Fibroblast of the aortic adventitia (primary cell): ENCODE data around the gene CNTNAP5. TPM values are rescaled to one million over a fixed set of nuclear protein-coding genes. Genes with fewer than 3 reads are reported as not detected.
"Not testable (repeated sequence)": the region's sequence is repeated elsewhere in the genome, so short reads cannot be mapped to it uniquely, and the experiment has no call there.

Experiments used
- DNase-seq: peaks from one replicate; pipeline ENCODE4 v3.0.0-alpha.2; 2010; ENCODE audit warnings: low read depth
- H3K4me3 ChIP-seq: 2 replicates; pipeline ENCODE4 v1.5.1; 2011; ENCODE audit warnings: low read depth, mild to moderate bottlenecking, control low read depth, low read length, moderate library complexity
- total RNA-seq: library from RNA; depleted of rRNA; stranded (reverse); fragments of >200 nt; gene quantifications from 2 replicates; pipeline ENCODE4 v1.2.3, GENCODE V29; 2012; ENCODE audit warnings: low replicate concordance
- TF ChIP-seq, protein P1 (sequence below): IDR thresholded peaks from 2 replicates; pipeline ENCODE4 v1.5.1; 2011; ENCODE audit warnings: mild to moderate bottlenecking, low read length, control low read depth, inconsistent platforms; ENCODE audit not compliant: insufficient read depth

The CNTNAP5 gene
- total RNA-seq, 1 donor = under 0.01 TPM

DNA sequence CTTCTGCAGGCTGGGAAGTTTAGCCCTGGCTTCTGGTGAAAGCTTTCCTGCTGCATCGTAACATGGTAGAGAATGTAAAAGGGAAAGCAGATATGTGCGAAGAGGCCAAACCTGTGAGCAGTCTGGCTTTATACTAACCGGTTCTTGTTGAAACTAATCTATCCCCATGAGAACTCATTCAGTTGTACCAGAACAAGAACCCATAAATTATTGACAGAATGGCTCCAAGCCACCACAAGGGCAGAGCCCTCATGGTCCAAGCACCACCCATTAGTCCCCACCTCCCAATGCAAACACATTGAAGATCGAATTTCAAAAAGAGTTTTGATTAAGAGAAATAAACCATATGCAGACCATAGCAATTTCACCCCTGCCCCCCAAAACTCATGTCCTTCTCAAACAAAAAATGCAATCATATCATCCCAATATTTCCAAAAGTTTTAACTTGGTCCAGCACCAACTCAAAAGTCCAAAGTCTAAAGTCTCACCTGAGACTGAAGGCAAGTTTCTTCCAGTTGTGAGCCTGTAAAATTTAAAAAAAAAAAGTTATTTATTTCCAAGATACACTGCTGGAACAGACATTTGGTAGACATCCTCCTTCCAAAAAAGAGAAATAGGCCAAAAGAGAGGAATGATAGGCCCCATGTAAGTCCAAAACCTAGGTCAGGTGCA, 318.9 kb downstream of the CNTNAP5 start:
- TF ChIP-seq, protein P1, sequence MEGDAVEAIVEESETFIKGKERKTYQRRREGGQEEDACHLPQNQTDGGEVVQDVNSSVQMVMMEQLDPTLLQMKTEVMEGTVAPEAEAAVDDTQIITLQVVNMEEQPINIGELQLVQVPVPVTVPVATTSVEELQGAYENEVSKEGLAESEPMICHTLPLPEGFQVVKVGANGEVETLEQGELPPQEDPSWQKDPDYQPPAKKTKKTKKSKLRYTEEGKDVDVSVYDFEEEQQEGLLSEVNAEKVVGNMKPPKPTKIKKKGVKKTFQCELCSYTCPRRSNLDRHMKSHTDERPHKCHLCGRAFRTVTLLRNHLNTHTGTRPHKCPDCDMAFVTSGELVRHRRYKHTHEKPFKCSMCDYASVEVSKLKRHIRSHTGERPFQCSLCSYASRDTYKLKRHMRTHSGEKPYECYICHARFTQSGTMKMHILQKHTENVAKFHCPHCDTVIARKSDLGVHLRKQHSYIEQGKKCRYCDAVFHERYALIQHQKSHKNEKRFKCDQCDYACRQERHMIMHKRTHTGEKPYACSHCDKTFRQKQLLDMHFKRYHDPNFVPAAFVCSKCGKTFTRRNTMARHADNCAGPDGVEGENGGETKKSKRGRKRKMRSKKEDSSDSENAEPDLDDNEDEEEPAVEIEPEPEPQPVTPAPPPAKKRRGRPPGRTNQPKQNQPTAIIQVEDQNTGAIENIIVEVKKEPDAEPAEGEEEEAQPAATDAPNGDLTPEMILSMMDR = no peak
- DNase-seq = no peak
- no peak overlapping the region for H3K4me3 ChIP-seq

- DNase-seq = no peak
- TF ChIP-seq, protein P1 = no peak
- no peak overlapping the region for H3K4me3 ChIP-seq
Observed at GRCh38 chr2:124347209-124347608, 322.1 kb downstream of the CNTNAP5 start.

DNA sequence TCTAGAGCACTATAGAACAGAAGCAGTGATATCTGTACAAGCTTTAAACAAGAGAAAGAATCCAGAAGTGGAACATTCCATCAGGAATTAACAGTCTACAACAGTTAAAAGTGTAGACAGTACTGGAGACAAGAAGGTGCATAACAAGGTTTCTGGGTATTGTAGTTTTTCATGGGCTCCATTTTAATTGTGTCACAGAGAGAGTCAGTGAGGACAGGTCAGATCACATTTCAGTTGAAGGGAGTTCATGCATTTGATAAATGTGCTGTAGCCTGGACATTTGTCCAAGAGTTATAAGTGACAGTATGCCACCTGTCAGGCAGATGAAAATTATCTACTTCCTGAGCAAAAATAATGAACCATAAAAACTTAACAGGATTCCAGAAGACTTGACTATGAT, 328.6 kb downstream of the CNTNAP5 start:
- no peak overlapping the region for H3K4me3 ChIP-seq
- TF ChIP-seq, protein P1 = no peak
- no peak for DNase-seq

- no peak for DNase-seq
- TF ChIP-seq, protein P1 = no peak
- H3K4me3 ChIP-seq = no peak overlapping the region
Observed at GRCh38 chr2:124354466-124354865, 329.4 kb downstream of the CNTNAP5 start.

GRCh38 chr2:124361966-124362365, 336.9 kb downstream of the CNTNAP5 start:
- H3K4me3 ChIP-seq, DNase-seq: not testable (repeated sequence)

- H3K4me3 ChIP-seq = no peak overlapping the region
- TF ChIP-seq, protein P1 = no peak
- DNase-seq = no peak
Observed at GRCh38 chr2:124369181-124369580, 344.1 kb downstream of the CNTNAP5 start.

DNA sequence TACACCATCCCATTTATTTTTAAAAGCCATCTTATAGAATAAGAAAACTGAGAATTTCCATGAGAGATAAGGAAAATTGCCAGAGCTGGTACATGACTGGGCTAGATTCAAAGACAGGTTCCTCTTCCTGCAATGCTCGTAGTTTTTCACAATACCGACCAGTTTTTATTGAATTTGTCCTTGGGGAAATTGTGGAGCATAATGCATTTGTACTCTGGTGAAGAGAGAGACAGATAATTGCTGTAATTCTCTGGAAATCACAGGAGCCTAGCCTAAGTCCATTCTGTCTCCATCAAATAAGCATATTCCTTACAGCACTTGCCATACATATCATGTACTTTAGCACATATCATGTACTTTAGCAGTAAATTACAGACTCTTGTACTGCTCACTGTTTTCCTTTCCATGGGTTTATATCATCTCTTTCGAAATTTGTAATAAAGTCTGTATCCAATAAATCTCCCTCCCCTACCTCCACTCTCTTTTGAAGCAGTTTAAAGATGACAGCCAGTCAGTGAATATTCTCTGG, 355.2 kb downstream of the CNTNAP5 start:
- DNase-seq = no peak
- H3K4me3 ChIP-seq = no peak overlapping the region
- TF ChIP-seq, protein P1 = no peak
